ENCODE measurements around the gene FGF21.

DNA sequence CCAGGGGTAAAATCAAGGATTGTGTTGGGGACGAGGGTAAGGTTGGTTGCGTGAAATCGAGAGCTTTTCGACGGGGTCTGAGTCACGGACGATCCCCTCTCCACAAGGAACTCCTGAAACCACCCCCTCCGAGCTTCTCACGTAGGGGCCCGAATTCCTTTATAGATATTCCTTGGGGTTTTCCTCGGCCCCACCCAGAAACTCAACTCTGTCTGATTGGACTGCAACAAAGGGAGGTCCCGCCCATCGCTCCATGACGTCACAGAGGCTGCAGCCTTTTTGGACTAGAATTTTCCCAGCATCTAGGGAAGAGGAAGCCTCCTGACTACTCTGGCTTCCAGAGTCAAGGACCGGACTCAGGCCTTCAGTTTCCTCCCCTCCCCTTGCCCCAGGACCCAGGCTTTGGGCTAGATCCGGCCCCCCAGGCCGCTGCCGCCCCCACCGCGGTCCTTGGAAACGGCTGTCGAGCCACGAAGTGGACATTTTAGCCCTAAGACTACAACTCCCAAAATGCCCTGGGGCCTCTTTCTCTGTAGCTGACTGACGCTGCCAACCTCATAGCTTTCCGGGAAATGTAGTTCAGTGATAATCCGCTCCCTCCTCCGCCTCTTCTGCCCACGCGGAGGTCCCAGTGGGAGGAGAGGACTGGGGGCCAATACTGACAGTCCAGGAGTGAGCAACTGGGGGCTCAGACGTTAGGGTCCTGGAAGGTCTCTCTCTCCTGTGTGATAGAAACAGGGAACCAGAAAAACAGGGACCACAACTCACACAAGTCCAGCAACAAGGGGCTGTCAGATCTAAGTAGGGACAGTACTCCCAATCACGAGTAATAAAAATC is 8.4 kb upstream of the FGF21 start, which contains the start of gene IZUMO1:
- TF ChIP-seq, protein P1, sequence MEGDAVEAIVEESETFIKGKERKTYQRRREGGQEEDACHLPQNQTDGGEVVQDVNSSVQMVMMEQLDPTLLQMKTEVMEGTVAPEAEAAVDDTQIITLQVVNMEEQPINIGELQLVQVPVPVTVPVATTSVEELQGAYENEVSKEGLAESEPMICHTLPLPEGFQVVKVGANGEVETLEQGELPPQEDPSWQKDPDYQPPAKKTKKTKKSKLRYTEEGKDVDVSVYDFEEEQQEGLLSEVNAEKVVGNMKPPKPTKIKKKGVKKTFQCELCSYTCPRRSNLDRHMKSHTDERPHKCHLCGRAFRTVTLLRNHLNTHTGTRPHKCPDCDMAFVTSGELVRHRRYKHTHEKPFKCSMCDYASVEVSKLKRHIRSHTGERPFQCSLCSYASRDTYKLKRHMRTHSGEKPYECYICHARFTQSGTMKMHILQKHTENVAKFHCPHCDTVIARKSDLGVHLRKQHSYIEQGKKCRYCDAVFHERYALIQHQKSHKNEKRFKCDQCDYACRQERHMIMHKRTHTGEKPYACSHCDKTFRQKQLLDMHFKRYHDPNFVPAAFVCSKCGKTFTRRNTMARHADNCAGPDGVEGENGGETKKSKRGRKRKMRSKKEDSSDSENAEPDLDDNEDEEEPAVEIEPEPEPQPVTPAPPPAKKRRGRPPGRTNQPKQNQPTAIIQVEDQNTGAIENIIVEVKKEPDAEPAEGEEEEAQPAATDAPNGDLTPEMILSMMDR (IDR thresholded peaks at IDR 0.05), result no peak
- TF ChIP-seq EP300 (IDR thresholded peaks at IDR 0.05), result no peak
